Activated CD4-positive, alpha-beta T cell treated with anti-CD3 and anti-CD28 coated beads, Interleukin-2, amount 10 ng/mL, durations not matched to agents 7 days and 5 days (primary cell): Measurements from ENCODE around the gene PPP2R2B. TPM values are rescaled to one million over a fixed set of nuclear protein-coding genes. Genes with fewer than 3 reads are reported as not detected.

Source experiments
- CTCF ChIA-PET: fragments of 350-600 bp; sonication (Branson Sonifier 250); formaldehyde crosslinking; loops from one replicate; lab custom pipeline; 2021; ENCODE audit warnings: antibody characterized with exemption; lab: Charles Lee
- POLR2A ChIA-PET: fragments of 350-600 bp; sonication (Branson Sonifier 250); formaldehyde crosslinking; loops from one replicate; lab custom pipeline; 2021; ENCODE audit warnings: antibody characterized with exemption; lab: Charles Lee
- DNase-seq: peaks from one replicate; pipeline ENCODE4 v3.0.0-alpha.2; 2020
- H3K27ac Mint-ChIP-seq: one replicate; pipeline ENCODE4 v1.8.0; 2021; ENCODE audit warnings: mild to moderate bottlenecking, moderate library complexity, mixed read lengths
- H3K27me3 Mint-ChIP-seq: one replicate; pipeline ENCODE4 v1.8.0; 2021; ENCODE audit warnings: mixed read lengths
- H3K36me3 Mint-ChIP-seq: one replicate; pipeline ENCODE4 v1.8.0; 2021; ENCODE audit warnings: low read depth, mixed read lengths
- H3K4me1 Mint-ChIP-seq: one replicate; pipeline ENCODE4 v1.8.0; 2021; ENCODE audit warnings: mixed read lengths
- H3K4me3 Mint-ChIP-seq: one replicate; pipeline ENCODE4 v1.8.0; 2021; ENCODE audit warnings: mild to moderate bottlenecking, moderate library complexity, mixed read lengths
- H3K9me3 Mint-ChIP-seq: one replicate; pipeline ENCODE4 v1.8.0; 2021; ENCODE audit warnings: mixed read lengths
- total RNA-seq, 2 experiments: library from RNA; stranded (reverse); gene quantifications; one replicate each; pipeline ENCODE4 v1.2.3, GENCODE V29; 2021

PPP2R2B gene
- total RNA-seq, 2 experiments from 2014 or later, result 1.8 TPM

DNA sequence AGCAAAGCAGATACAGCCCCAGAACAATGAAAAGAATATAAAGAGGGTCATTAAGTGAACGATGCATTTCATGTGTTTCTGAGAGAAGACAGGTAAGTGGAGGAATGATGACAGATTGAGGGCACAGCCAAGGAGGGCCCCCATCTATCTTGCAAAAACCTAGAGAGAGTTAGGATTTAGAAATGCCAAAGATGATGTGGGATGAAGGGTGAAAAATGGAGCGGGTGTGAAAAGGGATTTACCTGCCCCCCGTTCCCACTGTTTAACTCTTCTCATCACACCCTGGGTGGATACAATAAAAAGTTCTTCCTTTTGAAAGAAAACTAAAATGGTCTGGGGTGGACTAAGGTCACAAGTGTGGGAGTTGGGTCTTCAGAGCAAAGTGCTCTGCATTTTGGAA lies 18.5 kb upstream of the PPP2R2B start:
- H3K27me3 Mint-ChIP-seq, result peaks cover 5% of the 10 kb centered on the region
- no peak overlapping the region for H3K27ac Mint-ChIP-seq
- no peak overlapping the region for H3K4me3 Mint-ChIP-seq
- H3K4me1 Mint-ChIP-seq, result peaks cover 7% of the 10 kb centered on the region
- ChIA-PET POLR2A (no interaction called here), CTCF (no interaction called here)
- H3K36me3 Mint-ChIP-seq, result no peaks in the 10 kb centered on the region
- no peaks in the 10 kb centered on the region for H3K9me3 Mint-ChIP-seq
- no peak for DNase-seq

DNA sequence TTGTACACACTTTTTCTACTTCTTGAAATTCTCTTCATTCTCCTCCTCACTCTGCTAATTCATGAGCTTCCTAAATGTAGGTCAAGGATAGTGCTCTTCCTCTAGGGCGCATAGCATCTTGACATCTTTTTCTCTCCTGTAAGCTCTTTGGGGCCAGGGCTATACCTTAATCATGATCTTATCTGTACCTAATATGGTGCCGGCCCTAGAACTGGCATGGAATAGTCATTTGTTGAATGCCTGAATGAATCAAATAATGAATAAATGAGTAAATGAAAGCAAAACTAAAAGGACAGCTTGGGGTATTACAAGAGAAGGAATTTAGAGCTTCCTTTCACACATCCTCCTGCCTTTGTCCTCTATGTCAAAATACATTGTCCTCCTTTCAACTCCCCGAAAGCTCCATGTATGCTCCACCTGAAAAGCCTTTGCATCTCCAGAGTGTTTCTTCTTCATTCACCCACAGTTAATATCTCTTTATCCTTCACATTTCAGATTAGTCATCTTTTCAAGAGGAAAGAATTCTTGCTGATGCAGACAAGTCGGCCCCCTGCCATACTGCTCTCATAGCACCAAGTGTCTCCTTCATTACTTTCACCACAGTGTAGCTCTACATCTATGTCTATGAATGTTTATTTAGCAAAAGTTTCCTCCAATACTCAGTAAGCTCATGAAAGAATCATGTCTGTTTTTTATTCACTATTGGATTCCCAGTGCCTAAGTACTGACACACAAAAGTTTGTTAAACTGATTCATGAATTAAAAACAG lies 16.4 kb upstream of the PPP2R2B start:
- Mint-ChIP-seq H3K27me3 (no peaks in the 10 kb centered on the region), H3K36me3 (no peaks in the 10 kb centered on the region), H3K4me3 (no peak overlapping the region), H3K9me3 (no peaks in the 10 kb centered on the region), H3K27ac (no peak overlapping the region), H3K4me1 (peaks cover 12% of the 10 kb centered on the region)
- POLR2A ChIA-PET, result no interaction called here
- CTCF ChIA-PET, result interaction anchor here (0.9 to 1.3 kb wide), 2 partner anchors 15 to 20 kb away, joined by 3 to 6 read pairs; no protein-coding TSS in a partner anchor
- DNase-seq, result no peak

DNA sequence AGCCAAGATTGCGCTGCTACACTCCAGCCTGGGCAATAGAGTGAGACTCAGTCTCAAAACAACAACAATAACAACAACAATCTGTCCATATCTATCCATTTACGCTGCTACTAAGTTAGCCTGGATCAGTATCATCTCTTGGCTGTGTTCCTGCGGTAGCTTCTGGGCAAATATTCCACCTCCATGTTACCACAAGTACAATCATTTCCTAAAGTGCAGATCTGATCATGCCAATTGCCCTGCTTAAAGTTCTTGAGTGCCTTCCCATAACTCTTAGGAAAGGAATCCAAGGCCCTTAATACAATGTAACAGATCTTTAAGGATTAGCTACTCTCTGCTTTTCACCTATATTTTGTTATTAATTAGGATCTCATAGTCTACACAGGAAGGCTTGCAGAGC lies 15.4 kb upstream of the PPP2R2B start:
- no peak for DNase-seq
- ChIA-PET CTCF (no interaction called here), POLR2A (no interaction called here)
- Mint-ChIP-seq H3K36me3 (no peaks in the 10 kb centered on the region), H3K9me3 (no peaks in the 10 kb centered on the region), H3K4me3 (no peak overlapping the region), H3K27me3 (no peaks in the 10 kb centered on the region), H3K27ac (no peak overlapping the region), H3K4me1 (peaks cover 12% of the 10 kb centered on the region)

DNA sequence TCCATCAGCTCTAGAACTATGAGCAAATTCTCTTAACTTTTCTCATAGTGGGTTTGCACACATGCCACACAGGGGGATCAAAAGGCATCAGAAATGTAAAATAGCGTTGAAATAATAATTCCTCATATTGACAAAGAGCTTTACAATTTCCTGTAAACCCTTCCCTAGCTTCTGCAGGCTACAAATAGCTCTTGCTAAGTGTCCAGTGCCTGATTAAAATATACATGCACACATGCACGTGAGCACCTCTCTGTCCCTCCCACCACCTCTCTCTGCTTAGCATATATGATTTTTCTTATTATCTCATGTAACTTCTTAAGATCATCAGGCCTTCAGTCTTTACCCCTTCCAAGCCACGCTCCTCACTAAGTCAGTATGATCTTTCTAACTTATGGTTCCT lies 13.7 kb upstream of the PPP2R2B start:
- peaks cover 12% of the 10 kb centered on the region for H3K4me1 Mint-ChIP-seq
- no peak for DNase-seq
- no peak overlapping the region for H3K27ac Mint-ChIP-seq
- peaks cover 4% of the 10 kb centered on the region for H3K27me3 Mint-ChIP-seq
- no peak overlapping the region for H3K4me3 Mint-ChIP-seq
- POLR2A ChIA-PET, result no interaction called here
- H3K36me3 Mint-ChIP-seq, result no peaks in the 10 kb centered on the region
- H3K9me3 Mint-ChIP-seq, result no peaks in the 10 kb centered on the region
- CTCF ChIA-PET, result no interaction called here

DNA sequence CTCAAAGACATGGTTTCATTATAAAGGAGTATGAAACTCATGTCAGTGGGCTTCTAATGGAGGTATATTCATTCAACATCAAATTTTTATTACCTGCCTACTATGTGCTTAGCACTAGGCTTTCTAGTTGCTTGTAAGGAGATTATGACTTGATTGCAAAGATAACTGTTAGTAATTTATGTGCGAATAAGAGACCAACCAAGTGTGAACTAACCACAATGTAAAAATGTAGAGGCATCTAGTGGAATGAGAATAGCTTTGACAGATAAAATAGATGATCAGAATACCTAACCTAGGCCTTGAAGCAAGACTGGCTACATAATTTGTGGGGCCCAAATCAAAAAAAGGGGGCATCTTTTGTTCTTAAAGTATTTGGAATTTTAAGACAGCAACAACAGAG lies 13.0 kb upstream of the PPP2R2B start:
- ChIA-PET POLR2A (no interaction called here), CTCF (no interaction called here)
- DNase-seq, result no peak
- Mint-ChIP-seq H3K36me3 (no peaks in the 10 kb centered on the region), H3K27me3 (peaks cover 4% of the 10 kb centered on the region), H3K4me3 (no peak overlapping the region), H3K4me1 (peaks cover 12% of the 10 kb centered on the region), H3K9me3 (no peaks in the 10 kb centered on the region), H3K27ac (no peak overlapping the region)

DNA sequence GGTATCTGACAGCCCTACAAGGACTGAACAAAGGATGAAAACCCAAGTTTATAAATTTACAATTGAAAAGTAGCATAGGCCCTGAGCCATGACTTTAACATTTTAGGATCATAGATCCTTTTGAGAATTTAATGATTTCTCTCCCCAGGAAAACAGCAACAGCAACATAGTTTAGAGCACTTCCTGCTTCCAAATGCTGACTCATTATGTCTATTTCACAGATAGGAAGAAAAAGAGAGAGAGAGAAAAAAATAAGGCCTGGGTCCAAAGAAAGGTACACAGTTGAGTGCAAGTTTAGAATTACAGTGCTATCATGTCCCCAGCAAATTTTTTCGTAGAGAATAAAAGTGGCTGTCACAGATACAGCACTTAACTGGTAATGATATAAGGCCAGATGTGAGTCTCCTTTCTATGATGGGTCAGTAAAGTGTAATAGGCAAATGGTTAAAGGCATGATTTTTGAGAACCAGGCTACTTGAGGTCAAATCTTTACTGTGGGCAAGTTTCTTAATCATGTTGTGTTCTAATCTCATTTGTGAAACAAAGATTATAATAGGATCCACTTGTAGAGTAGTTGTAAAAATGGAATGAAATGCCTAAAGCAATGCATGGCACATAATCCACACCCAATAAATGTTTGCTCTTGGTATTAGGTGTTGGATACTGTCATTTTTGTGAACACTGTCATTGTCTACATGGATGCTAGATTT lies 12.3 kb upstream of the PPP2R2B start:
- Mint-ChIP-seq H3K4me3 (no peak overlapping the region), H3K27me3 (peaks cover 4% of the 10 kb centered on the region), H3K9me3 (no peaks in the 10 kb centered on the region), H3K36me3 (no peaks in the 10 kb centered on the region), H3K4me1 (peaks cover 12% of the 10 kb centered on the region), H3K27ac (no peak overlapping the region)
- ChIA-PET CTCF (no interaction called here), POLR2A (no interaction called here)
- no peak for DNase-seq

DNA sequence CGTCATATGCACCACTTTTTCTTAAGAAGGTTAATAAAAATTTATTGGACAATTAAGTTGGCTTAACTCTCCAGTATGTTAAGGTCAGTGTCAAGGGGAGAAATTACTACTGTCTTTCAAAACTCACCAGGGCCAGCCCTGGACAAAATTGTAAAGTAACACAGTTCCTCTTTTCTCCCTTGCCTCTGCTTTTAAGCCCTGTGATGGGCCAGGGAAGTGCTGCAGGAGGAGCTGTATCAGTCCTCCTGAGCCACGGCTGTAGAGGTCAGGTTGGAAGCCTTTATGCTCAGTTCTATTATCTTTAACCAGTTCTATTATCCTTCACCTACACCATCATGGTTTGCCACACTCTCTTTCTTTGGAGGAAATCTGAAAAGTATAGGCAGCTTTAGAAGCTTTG lies 11.5 kb upstream of the PPP2R2B start:
- H3K4me1 Mint-ChIP-seq, result peaks cover 10% of the 10 kb centered on the region
- POLR2A ChIA-PET, result no interaction called here
- H3K27ac Mint-ChIP-seq, result no peak overlapping the region
- no peak overlapping the region for H3K4me3 Mint-ChIP-seq
- H3K36me3 Mint-ChIP-seq, result no peaks in the 10 kb centered on the region
- DNase-seq, result no peak
- H3K27me3 Mint-ChIP-seq, result peaks cover 5% of the 10 kb centered on the region
- no peaks in the 10 kb centered on the region for H3K9me3 Mint-ChIP-seq
- CTCF ChIA-PET, result no interaction called here

DNA sequence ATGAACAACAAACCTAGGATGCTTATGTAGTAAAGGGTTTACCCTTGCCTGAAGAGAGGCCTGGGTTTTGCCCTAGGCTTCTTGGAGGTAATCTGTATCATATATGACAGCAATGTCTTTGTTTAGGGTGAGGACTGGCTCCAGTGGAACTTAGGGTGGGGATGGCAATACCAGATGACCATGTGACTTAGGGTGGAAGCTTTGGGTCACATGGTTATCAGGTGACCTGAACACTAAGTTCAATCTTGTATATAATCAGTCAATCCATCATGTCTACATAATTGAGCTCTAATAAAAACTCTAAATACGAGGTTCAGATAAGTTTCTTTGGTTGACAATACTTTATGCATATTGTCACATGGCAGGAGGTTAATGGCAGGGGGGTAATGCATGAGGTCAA lies 10.6 kb upstream of the PPP2R2B start:
- Mint-ChIP-seq H3K27ac (no peak overlapping the region), H3K4me1 (peaks cover 5% of the 10 kb centered on the region), H3K9me3 (no peaks in the 10 kb centered on the region), H3K27me3 (peaks cover 6% of the 10 kb centered on the region), H3K36me3 (no peaks in the 10 kb centered on the region), H3K4me3 (no peak overlapping the region)
- ChIA-PET CTCF (no interaction called here), POLR2A (no interaction called here)
- no peak for DNase-seq

DNA sequence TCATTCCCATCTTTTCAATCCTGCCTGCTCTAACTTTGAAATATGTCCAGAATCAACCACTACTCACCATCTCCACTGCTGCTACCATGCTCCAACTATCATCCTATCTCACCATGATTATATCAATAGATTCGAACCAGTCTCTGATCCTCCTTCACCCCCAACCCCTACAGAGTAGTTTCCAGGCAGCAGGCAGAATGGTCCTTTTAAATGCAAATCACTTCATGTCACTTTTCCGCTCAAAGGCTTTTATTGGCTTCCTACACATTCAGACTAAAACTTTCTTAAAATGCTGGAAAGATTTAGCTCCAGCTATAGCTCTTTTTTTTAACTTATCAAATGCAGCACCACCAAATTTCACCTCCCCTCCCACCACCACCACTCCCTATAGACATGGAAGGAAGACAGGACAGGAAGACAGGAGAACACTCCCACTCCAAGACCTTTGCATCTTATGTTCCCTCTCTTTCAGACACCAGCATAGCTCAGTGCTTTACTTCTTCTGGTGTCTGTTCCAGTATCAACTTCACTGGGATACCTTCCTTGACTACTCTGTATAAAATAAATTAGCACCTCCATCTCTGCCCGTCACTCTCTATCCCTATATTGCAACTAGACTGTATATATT lies 9.9 kb upstream of the PPP2R2B start:
- Mint-ChIP-seq H3K27ac (no peak overlapping the region), H3K4me1 (peaks cover 5% of the 10 kb centered on the region), H3K36me3 (no peaks in the 10 kb centered on the region), H3K27me3 (peaks cover 11% of the 10 kb centered on the region), H3K4me3 (no peak overlapping the region), H3K9me3 (no peaks in the 10 kb centered on the region)
- DNase-seq, result no peak
- ChIA-PET POLR2A (no interaction called here), CTCF (no interaction called here)

DNA sequence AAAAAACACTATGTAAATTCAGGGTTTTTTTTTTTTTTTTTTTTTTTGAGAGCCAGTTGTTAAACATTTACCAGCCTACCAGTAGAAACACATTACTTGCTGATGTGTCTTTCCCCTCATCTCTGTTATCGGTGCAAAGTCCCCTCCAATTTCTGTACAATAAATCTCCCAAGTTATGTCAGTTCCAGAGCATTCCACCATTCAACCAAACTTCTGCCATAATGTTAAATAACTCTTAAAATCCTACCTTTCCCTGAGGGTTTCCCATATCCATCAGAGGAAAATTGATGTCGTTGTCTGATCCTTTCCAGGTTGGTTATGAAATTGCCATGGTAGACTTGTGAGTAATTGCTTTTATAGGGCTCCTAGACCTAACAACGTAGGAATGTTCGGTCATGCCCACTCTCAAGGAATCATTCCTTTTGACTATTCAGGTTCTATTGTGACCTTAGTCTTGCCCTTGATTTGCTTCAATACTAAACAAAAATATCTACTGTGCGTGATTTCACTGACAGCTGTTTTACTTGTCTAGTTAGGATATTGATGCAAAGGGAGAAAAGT lies 5.6 kb upstream of the PPP2R2B start:
- Mint-ChIP-seq H3K9me3 (no peaks in the 10 kb centered on the region), H3K4me1 (peaks cover under 1% of the 10 kb centered on the region), H3K27me3 (peaks cover 28% of the 10 kb centered on the region), H3K36me3 (no peaks in the 10 kb centered on the region), H3K4me3 (no peak overlapping the region), H3K27ac (no peak overlapping the region)
- DNase-seq, result no peak
- POLR2A ChIA-PET, result no interaction called here
- CTCF ChIA-PET, result no interaction called here

DNA sequence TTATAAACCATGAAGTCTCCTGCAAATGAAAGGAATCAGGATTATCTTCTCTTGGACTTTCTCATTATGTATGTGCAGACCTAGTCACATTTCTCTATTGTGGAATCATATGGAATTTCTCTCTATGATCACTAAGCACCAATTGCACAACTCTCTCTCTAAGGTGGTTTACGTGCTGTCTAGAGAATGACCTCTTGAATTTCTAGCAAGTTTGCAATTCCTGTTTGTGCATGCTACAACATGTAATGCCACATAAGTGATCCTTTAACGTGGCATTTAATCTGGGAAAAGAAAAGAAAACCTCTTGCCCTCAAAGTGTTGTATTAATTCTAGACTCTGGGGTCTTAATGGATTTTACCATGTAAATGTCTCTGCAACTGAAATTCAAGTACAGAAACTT lies 5.0 kb upstream of the PPP2R2B start:
- Mint-ChIP-seq H3K4me3 (no peak overlapping the region), H3K9me3 (no peaks in the 10 kb centered on the region), H3K27me3 (peaks cover 34% of the 10 kb centered on the region), H3K36me3 (no peaks in the 10 kb centered on the region), H3K4me1 (peaks cover 5% of the 10 kb centered on the region), H3K27ac (no peak overlapping the region)
- POLR2A ChIA-PET, result no interaction called here
- CTCF ChIA-PET, result no interaction called here
- no peak for DNase-seq

DNA sequence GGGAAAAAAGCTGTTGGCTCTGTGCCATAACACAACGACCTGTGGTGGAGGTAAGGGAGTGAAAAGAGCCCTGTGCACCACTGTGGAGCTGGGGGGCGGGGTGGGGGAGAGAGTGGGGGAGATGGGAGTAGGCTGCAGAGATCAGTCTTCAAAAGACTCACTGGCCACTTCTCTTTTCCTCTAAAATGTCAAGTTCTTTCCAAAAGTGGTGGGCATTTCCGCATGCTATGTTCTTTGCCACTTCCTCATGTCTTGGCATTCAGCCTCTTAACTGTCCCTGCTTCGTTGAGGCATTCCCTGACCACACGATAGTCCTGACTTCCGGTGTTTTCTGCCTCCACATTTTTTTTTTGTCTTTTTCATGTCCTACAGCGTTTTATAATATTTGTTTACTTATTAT lies 2.4 kb upstream of the PPP2R2B start:
- Mint-ChIP-seq H3K27me3 (peaks cover 45% of the 10 kb centered on the region), H3K4me3 (no peak overlapping the region), H3K36me3 (no peaks in the 10 kb centered on the region), H3K4me1 (peaks cover 14% of the 10 kb centered on the region), H3K9me3 (no peaks in the 10 kb centered on the region), H3K27ac (no peak overlapping the region)
- DNase-seq, result no peak
- ChIA-PET POLR2A (no interaction called here), CTCF (no interaction called here)
